Type B pancreatic cell (in vitro differentiated cells): ENCODE data around the gene TCF4. TPM values are rescaled to one million over a fixed set of nuclear protein-coding genes. Genes with fewer than 3 reads are reported as not detected.

Experiments used
- DNase-seq: peaks from one replicate; pipeline ENCODE4 v3.0.0; 2021; ENCODE audit warnings: mixed read lengths; ENCODE audit not compliant: unreplicated experiment; ENCODE audit errors: extremely low spot score
- H3K27ac Mint-ChIP-seq: 2 replicates; pipeline ENCODE4 v1.8.0; 2021; ENCODE audit warnings: mild to moderate bottlenecking, mixed read lengths
- H3K27me3 Mint-ChIP-seq: 2 replicates; pipeline ENCODE4 v1.8.0; 2021; ENCODE audit warnings: mixed read lengths
- H3K36me3 Mint-ChIP-seq: 2 replicates; pipeline ENCODE4 v1.8.0; 2021; ENCODE audit warnings: mixed read lengths
- H3K4me1 Mint-ChIP-seq: one replicate; pipeline ENCODE4 v1.8.0; 2021; ENCODE audit warnings: mixed read lengths; ENCODE audit not compliant: unreplicated experiment
- H3K4me3 Mint-ChIP-seq: 2 replicates; pipeline ENCODE4 v1.8.0; 2021; ENCODE audit warnings: mild to moderate bottlenecking, mixed read lengths
- H3K9me3 Mint-ChIP-seq: 2 replicates; pipeline ENCODE4 v1.8.0; 2021; ENCODE audit warnings: mixed read lengths
- CTCF ChIP-seq: fragments of 200-600 bp; sonication (generic); conservative IDR thresholded peaks from 2 replicates; pipeline ENCODE4 v1.5.0; 2021; ENCODE audit warnings: antibody characterized with exemption, mild to moderate bottlenecking
- total RNA-seq: library from RNA; stranded (reverse); gene quantifications from 2 replicates; pipeline ENCODE4 v1.2.1, GENCODE V29; 2021; ENCODE audit warnings: low replicate concordance

Gene TCF4
- total RNA-seq, 1 donor from 2014 or later: 189 TPM

DNA sequence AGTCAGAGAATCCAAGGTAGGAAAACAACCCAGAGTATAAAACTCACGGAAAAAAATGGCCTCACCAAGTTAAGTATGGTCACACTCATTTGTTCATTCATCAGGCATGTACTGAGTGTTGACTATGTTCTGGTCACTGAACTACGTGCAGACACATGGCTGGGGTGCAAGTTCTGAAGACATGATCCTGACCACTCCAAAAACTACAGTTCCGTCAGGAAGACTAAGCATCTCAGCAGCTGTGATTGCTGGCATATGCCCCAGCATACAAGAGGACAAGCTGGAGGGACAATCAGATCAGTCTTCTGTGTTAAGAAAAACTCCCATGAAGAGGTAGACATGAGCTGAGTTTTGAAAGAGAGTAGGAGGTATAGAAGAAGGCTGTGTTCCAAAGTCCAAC lies 72.8 kb downstream of the TCF4 start:
- Mint-ChIP-seq H3K9me3 (no peaks in the 10 kb centered on the region), H3K27ac (no peak overlapping the region), H3K4me3 (no peak overlapping the region), H3K4me1 (peaks cover 10% of the 10 kb centered on the region), H3K36me3 (no peaks in the 10 kb centered on the region), H3K27me3 (no peaks in the 10 kb centered on the region)
- DNase-seq: no peak
- no peak for TF ChIP-seq CTCF

GRCh38 chr18:55513161-55513560 lies 74.8 kb downstream of the TCF4 start:
- Mint-ChIP-seq H3K27me3 (no peaks in the 10 kb centered on the region), H3K27ac (no peak overlapping the region), H3K4me1 (peaks cover 26% of the 10 kb centered on the region), H3K4me3 (no peak overlapping the region), H3K9me3 (no peaks in the 10 kb centered on the region), H3K36me3 (peaks cover 2% of the 10 kb centered on the region)
- no peak for DNase-seq
- no peak for TF ChIP-seq CTCF

DNA sequence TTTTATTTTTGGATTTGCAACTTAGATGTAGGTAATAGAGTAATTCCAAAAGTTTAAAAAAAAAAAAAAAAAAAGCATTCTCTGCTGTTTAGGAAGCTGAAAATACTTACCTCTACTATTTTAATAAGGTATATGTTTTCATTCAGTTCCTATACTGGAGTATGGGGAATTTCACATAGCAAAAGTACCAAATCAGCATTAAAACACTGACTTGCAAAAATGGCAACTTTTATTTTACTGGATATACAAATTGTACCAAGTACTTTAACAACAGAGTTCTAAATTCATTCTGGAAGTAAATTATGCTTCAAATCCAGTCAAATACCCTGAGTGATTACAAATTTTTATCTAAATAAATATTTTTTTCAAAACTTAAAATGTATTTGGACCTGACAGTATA lies 76.7 kb downstream of the TCF4 start:
- Mint-ChIP-seq H3K4me1 (peaks cover 29% of the 10 kb centered on the region), H3K27ac (no peak overlapping the region), H3K9me3 (no peaks in the 10 kb centered on the region), H3K27me3 (no peaks in the 10 kb centered on the region), H3K36me3 (peaks cover 6% of the 10 kb centered on the region), H3K4me3 (no peak overlapping the region)
- TF ChIP-seq CTCF: no peak
- DNase-seq: no peak

- no peak for TF ChIP-seq CTCF
- no peaks in the 10 kb centered on the region for H3K27me3 Mint-ChIP-seq
- no peak overlapping the region for H3K27ac Mint-ChIP-seq
- peaks cover 7% of the 10 kb centered on the region for H3K36me3 Mint-ChIP-seq
- no peak overlapping the region for H3K4me3 Mint-ChIP-seq
- peaks cover 31% of the 10 kb centered on the region for H3K4me1 Mint-ChIP-seq
- no peak for DNase-seq
- H3K9me3 Mint-ChIP-seq: no peaks in the 10 kb centered on the region
Measured at GRCh38 chr18:55510809-55511208, 77.2 kb downstream of the TCF4 start.

- H3K36me3 Mint-ChIP-seq: peaks cover 10% of the 10 kb centered on the region
Measured at GRCh38 chr18:55509631-55510324, 78.2 kb downstream of the TCF4 start.

More at GRCh38 chr18:55509631-55510324, 78.2 kb downstream of the TCF4 start:
- DNase-seq: no peak
- Mint-ChIP-seq H3K27me3 (no peaks in the 10 kb centered on the region), H3K9me3 (no peaks in the 10 kb centered on the region), H3K27ac (no peak overlapping the region), H3K4me3 (no peak overlapping the region), H3K4me1 (peaks cover 31% of the 10 kb centered on the region)
- TF ChIP-seq CTCF: no peak
